Dedifferentiated amniotic fluid mesenchymal stem cell (primary cell): Measurements from ENCODE around the gene PPP2R2C.

Experiments used
- DNase-seq: peaks from one replicate; pipeline ENCODE4 v3.0.0-alpha.2; 2016; ENCODE audit errors: extremely low spot score

Gene PPP2R2C

DNA sequence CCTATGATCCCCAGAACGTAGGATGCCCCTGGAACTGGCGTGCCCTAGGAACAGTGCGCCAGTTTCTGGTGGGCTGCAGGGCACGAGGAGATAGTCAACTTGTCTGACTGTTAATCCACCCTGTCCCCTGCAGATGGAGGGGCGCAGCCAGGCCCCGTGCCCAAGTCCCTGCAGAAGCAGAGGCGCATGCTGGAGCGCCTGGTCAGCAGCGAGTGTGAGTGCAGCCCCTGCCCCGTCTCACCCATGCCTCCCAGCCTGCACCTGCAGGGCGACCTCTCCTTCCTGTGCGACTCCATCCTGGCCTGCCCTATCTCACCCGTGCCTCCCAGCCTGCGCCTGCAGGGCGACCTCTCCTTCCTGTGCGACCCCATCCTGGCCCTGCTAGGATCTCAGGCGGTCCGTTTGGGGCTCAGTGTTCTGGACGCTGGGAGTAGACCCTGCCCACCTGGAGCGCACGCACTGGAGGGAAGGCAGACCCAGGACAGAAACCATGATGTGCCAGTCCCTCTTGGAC, 180.6 kb downstream of the PPP2R2C start:
- DNase-seq = no peak

- DNase-seq = no peak
Measured at GRCh38 chr4:6290769-6291547, 181.5 kb downstream of the PPP2R2C start.

DNA sequence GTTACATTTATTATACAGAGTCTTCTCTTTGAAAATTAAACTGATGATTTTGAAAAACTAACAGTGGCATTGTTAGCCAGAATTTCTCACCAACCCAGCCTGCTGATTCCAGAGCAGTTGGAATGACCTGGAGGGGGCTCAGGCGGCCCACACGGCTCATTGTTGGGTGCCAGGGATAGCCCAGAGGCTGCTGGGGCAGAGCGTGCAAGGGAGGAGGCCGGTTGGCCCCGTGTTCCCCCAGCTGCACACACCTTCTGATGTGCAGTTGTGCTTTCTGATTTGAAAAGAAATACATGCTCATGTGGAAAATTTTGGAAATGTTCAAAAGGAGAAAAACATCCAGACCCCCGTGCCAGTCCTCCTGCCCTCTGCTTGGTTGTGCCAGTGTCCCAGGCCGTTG, 182.2 kb downstream of the PPP2R2C start:
- no peak for DNase-seq

- DNase-seq = no peak
Measured at GRCh38 chr4:6288871-6289270, 183.5 kb downstream of the PPP2R2C start.

- no peak for DNase-seq
Measured at GRCh38 chr4:6288342-6288741, 184.1 kb downstream of the PPP2R2C start.

- DNase-seq = no peak
Measured at GRCh38 chr4:6287017-6287788, 185.2 kb downstream of the PPP2R2C start.

- DNase-seq = no peak
Measured at GRCh38 chr4:6283282-6283681, 189.1 kb downstream of the PPP2R2C start.

DNA sequence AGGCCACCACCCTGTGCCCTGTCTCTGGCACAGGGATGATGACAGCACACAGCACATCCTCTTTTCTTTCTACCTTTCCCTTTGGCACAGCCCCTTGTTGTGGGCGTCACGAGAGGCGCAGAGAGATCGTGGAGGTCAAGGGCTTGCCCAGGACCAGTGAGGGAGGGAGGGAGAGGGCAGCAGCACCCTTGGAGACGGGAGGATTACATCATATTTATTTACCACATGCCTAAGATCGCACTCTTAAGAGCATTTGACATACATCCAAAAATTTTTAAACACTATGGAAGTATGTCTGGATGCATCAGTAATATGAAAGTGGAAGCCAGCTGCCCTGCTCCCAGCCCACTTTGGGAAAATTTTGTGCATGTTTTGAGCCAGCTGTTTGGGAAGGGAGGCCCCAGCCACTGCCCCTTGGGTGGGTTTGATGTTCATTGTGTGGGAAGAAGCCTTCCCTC, 190.1 kb downstream of the PPP2R2C start:
- peak; percentile 17 for DNase-seq

GRCh38 chr4:6281436-6282313, 190.7 kb downstream of the PPP2R2C start:
- DNase-seq = no peak

- DNase-seq = no peak
Measured at GRCh38 chr4:6280365-6280996, 191.9 kb downstream of the PPP2R2C start.

GRCh38 chr4:6279582-6280289, 192.7 kb downstream of the PPP2R2C start:
- no peak for DNase-seq

- DNase-seq = no peak
Measured at GRCh38 chr4:6278801-6279197, 193.6 kb downstream of the PPP2R2C start.

GRCh38 chr4:6277935-6278800, 194.2 kb downstream of the PPP2R2C start:
- DNase-seq = no peak

GRCh38 chr4:6277139-6277802, 195.1 kb downstream of the PPP2R2C start:
- DNase-seq = no peak

DNA sequence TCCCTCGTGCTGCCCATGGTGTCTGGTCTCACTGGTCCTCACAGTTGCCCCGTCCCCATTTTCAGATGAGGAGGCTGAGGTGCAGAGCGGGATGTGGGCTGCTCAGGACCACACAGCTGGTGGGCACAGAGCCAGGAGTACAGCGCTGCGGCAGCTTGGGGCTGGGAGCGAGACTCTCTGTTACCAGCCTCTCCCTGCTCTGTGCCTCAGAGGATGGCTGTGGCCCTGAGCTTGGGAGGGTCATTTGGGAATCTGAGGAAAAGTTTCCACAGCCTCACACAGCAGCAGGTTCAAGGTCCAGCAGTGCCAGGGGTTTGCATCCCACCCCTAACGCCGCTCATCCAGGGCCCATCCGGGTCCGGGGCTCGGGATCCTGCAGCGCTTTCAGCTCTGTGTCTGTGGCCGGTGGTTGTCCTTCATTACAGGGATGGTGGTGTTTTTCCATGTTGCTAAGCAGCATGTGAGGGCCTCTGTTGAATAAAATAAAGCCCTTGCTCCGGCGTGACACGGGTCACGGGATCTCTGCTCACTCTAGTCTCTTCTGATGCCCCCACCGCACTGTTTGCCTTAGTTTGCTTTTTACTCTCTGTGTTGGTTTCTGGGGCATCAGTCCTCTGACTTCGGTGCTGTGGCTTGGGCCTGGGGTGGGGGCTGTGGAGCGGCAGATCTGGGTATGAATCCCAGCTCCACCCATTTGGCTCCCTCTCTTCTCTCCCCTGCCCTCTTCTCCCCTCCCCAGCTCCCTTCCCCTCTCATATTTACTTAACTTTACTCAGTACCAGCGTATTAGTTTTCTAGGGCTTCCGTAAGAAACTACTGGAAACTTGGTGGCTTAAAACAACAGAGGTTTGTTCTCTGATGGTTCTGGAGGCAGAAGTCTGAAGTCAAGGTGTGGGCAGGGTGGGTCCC, 196.3 kb downstream of the PPP2R2C start:
- no peak for DNase-seq

- no peak for DNase-seq
Measured at GRCh38 chr4:6275351-6275750, 197.1 kb downstream of the PPP2R2C start.

DNA sequence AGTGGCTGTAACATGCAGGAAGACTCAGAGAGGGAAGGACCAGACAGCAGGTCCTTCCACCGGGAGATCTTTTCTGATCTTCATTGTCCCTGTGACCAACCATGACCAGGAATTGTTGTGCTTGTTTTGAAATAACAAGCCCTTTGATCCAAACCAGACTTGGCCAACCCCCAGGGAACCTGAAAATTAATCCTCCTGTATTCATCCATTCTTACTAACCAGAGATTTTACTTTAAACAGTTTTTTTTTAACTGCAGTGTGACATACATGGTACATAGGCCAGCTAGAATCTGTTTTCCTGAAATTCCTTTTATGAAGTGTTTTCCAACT, 198.8 kb downstream of the PPP2R2C start:
- DNase-seq = no peak
